ENCODE data around the gene SHANK3.

The SHANK3 gene

DNA sequence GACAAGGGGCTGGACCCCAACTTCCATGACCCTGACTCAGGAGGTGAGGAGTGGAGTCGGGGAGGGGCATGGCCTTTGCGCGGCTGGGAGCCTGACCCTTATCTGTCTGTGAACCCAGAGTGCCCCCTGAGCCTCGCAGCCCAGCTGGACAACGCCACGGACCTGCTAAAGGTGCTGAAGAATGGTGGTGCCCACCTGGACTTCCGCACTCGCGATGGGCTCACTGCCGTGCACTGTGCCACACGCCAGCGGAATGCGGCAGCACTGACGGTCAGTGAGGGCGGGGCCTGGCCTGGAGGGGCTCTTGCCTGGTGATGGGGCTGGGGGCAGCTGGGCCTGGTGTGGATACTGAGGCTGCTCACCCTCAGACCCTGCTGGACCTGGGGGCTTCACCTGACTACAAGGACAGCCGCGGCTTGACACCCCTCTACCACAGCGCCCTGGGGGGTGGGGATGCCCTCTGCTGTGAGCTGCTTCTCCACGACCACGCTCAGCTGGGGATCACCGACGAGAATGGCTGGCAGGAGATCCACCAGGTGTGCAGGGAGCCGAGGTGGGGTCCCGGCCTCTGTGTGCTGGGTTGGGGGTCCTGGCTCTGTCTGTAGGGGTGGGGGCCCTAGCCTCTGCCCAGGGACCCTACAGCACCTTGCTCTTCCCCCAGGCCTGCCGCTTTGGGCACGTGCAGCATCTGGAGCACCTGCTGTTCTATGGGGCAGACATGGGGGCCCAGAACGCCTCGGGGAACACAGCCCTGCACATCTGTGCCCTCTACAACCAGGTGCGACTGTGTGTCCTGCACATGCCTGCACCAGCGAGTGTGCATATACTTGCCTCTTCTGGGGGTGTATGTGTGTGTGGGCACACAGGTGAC is 6.3 kb downstream of the SHANK3 start:
- no peak for DNase-seq

DNA sequence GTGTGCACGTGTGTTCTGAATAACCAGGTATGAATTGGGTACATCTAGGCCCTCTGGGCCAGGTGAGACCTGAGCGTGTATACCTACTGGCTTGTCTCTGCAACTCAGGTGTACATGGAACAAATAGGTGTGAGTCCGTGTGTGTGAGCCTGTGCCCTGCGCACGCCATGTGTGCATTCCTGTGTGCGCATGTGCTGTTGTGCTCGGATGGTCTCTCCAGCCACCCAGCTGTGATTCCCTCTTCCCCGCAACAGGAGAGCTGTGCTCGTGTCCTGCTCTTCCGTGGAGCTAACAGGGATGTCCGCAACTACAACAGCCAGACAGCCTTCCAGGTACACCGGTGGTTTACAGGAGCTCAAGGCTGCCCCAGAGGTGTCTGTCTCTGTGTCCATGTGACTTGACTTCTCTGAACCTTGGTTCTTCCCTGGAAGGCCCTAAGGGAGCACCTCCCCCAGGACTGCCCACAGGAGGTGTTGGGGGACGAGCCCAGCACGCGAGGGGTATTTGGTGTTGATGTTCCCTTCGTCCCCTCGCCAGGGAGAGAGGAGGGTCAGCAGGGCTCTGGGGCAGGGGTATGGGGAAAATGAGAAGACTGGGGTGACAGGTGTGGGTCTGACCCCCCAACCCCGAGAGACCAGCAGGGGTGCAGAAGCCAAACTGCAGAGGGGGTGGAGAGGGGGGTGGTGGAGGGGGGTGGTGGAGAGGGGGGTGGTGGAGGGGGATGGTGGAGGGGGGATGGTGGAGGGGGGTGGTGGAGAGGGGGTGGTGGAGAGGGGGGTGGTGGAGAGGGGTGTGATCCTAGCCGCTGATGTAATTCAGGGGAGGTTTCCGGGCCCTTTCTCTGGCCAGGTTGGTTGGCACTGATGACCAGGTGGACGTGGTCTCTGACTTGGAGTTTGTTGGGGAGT is 10.7 kb downstream of the SHANK3 start:
- DNase-seq, result no peak

DNA sequence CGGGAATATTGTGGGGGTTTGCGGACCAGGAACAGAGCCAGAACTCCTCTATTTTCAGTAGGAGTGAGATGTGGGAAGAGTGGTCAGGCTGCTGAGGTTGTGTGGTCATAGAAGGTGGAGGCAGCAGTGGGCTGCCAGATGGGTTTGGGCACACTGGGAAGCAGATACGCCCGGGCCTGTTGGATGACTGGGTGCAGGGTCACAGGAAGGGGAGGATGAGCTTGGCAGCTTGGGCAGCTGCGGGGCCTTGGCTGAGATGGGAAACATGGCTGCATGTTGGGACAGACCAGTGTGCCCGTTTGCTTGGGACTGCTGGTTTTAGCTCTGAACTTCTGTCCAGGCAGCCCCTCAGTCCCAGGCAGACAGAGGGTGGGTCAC is 11.4 kb downstream of the SHANK3 start:
- DNase-seq, result no peak

DNA sequence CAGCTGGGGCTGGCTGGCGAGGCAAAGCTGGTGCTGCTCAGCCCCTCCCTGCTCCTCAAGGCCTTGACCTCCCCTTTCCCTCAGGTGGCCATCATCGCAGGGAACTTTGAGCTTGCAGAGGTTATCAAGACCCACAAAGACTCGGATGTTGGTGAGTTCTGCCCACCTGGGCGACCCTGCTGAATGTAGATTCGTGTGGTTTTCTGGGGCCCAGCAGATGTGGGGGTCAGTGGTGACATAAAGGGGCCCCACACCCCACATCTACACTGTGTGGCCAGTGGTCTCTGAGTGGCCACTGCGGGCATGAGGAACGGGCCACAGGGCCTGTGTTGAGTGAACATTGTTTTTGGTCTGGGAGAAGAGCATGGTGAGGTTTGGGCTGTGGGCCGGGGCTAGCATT is 11.9 kb downstream of the SHANK3 start:
- DNase-seq, result no peak

DNA sequence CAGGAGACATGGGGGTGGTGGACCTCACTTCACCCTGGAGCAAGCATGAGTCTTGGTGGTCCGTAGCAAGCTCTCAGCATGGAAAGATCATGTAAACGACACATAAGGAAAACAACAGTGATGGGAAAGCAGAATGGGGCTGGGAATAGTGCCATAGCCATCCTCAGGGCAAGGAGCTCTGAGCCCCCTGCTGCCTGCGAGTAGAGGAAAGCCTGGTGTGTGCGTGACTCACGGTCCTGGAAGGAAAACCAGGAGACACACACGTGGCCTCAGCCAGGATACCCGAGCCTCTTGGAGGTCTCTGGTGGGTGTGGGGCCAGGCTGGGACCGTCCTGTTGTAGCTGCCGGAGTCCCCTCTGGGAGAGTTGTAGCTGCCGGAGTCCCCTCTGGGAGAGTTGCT is 12.4 kb downstream of the SHANK3 start:
- DNase-seq, result no peak

DNA sequence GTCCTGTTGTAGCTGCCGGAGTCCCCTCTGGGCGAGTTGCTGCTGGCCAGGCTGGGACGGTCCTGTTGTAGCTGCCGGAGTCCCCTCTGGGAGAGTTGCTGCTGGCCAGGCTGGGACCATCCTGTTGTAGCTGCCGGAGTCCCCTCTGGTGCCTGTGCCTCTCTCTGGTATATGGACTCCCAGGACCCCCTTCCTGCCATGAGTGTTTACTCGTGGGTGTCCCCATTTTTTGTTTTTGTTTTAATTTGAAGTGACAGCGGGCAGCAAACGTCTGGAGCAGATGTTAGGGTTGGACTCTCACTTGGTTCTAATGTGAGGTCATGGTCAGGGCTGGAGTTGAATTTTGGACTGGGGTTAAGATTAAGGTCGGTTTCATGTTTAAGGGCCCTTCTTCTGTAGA is 14.2 kb downstream of the SHANK3 start:
- DNase-seq, result no peak

DNA sequence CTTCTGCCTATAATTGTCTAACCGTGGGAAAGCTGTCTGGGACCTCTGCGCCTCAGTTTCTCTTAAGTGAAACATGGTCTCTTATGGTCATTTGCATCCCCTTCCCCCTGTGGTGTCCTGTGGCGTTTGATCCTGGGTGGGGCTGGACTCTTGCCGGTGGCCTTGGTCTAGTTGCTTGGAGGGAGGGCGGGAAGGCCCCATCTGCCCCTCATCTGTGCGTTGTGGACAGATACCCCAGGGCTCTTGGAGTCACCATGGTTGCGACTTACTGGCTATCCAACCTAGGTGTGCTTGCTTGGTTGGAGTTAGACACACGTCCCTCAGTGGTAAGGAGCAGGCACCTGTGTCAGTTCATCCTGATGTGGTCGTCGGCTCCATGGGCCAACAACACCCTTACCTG is 15.2 kb downstream of the SHANK3 start:
- DNase-seq, result no peak

DNA sequence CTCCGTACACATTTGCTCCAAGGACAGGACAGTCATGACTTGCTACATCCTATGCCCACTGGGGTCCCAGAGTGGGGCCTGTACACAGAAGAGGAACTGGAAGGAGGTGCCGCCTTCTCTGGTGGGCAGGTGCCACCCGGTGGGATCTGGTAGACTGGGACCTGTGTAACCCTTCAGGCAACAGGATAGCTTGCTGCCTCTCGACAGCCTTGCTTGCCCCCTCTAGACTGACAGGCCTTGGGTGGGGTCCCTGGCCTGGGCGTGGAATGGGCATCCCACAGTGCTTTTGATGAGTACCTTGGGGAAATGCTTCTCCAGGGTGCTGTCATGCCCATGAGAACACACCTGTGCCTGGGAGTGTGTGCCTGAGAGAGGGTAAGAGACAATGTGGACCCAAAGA is 15.8 kb downstream of the SHANK3 start:
- DNase-seq, result no peak

DNA sequence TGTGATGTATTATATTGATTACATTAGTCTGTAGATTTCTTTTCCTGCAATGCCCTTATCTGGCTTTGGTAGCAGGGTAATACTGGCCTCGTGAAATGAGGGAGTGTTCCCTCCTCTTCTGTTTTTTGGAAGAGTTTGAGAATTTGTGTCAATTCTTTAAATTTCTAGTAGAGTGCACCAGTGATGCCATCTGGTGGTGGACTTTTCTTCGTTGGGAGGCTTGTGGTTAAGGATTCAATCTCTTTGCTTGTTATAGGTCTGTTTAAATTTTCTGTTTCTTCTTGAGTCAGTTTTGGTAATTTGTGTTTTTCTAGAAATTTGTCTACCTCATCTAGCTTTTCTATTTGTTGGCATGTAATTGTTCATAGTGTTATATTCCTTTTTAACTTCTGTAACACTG is 18.9 kb downstream of the SHANK3 start:
- no peak for DNase-seq

DNA sequence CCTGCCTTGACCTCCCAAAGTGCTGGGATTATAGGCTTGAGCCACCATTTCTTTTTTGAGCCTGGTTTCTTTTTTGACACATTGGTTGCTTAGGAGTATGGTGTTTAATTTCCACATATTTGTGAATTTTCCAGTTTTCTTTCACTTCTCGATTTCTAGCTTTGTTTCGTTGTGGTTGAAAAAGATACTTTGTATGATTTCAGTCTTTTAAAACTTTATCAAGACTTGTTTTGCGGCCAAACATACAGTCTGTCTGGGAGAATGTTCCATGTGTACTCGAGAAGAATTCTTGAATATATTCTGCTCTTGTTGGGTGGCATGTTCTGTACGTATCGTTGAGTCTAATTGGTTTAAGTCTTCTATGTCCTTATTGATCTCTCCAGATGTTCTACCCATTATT is 20.8 kb downstream of the SHANK3 start:
- DNase-seq, result no peak

DNA sequence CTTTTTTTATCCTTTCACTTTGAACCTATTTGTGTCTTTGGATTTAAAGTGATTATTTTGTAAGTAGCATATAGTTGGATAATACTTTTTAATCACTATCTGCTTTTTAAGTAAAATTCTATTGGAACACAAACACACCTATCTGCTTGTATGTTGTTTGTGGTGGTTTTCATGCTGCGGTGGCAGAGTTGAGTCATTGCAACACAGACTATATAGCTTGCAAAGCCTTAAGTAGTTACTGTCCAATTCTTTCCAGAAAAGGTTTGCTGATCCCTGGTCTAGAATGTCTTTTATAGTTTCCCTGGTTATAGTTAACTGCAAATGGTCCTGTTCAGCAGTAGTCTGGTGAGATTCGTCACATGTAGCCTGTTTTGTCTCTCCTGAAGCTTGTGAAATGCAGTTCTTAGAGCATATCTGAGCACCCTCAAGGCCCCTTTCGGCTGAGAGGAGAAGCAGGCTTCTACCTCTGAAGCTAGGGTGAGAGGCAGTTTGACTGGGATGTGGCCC is 21.5 kb downstream of the SHANK3 start:
- DNase-seq, result no peak

DNA sequence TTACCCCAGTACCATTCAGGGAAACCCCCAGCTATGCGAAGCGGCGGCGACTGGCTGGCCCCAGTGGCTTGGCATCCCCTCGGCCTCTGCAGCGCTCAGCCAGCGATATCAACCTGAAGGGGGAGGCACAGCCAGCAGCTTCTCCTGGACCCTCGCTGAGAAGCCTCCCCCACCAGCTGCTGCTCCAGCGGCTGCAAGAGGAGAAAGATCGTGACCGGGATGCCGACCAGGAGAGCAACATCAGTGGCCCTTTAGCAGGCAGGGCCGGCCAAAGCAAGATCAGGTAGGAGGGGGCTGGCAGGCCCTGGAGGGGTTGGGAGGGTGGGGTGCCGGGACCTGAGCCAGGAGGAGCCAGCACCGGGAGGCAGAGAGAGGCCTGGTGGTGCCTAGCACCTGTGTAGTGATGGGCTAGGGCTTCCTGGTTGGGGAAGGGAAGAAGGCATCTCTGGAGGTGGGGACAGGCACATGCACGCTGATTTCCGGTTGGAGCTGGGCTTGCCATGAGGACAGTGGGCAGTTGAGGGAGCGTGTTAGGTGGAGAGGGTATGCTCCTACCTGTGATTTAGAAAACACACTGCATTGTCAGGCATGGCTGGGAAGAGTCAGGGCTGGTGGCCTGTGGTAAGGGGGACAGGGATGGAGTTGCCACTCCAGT is 22.3 kb downstream of the SHANK3 start:
- DNase-seq, result no peak

DNA sequence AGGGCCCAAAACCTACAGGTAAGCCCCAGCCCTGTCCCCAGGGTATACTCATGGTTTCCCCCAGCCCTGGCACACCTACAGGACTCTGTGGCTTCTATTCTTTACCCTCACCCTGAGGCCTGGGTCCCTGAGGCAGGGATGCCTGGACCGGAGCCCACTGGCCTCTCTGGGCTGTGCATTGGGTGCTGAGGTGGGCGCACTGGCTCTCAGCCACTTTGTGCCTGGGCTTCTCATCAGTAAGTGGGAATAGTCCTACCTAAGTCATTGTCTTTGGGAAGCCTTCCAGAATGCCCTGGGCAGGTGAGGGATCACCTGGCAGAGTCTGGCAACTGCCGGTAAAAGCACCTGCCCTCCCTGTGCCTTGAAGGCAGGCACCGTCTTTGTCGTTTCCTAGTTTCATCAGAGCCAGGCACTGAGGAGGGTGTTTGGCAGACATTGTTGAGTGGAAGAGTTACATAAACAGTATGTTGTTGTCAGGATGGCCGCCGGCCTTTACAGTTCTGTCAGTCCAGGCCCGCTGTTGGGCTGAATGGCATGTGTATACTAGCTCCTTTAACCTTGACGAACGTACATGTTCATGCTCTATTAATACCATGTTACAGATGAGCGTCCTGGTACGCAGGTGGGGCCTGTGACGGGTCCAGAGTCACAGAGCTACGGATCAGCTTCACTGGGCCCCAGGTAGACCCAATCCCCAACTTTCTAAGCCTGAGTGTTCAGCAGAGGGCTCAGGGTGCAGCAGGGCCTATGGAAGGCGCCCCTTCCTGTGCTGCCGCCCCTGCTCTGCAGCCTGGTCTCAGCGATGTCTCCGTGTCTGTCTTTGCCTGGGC is 23.0 kb downstream of the SHANK3 start:
- DNase-seq, result no peak

DNA sequence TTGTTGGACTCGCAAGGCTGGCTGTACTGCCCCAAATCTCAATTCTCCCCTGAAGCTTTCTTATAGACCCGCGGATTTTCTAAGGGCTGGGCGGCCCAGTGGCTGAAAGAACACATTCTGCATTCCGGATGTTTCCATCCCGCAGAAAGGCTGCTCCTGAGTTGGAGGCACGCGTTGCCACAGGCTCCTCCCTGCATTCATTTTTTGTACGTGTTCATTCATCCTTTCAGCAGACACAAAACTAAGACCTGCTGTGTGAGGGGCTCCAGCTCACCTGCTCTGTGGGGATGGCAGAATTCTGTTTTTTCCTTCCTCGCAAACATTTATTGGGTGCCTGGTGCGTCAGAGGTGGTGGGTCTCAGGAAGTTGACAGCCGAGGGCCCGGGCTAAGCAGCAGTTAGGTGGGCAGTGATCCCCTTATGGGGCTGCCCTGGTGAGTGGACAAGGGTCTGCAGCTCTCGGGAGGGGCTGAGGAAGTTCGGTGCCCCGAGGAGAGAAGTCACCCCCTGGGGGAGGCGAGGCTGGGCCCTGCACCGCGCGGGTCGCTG is 23.7 kb downstream of the SHANK3 start:
- DNase-seq, result no peak

DNA sequence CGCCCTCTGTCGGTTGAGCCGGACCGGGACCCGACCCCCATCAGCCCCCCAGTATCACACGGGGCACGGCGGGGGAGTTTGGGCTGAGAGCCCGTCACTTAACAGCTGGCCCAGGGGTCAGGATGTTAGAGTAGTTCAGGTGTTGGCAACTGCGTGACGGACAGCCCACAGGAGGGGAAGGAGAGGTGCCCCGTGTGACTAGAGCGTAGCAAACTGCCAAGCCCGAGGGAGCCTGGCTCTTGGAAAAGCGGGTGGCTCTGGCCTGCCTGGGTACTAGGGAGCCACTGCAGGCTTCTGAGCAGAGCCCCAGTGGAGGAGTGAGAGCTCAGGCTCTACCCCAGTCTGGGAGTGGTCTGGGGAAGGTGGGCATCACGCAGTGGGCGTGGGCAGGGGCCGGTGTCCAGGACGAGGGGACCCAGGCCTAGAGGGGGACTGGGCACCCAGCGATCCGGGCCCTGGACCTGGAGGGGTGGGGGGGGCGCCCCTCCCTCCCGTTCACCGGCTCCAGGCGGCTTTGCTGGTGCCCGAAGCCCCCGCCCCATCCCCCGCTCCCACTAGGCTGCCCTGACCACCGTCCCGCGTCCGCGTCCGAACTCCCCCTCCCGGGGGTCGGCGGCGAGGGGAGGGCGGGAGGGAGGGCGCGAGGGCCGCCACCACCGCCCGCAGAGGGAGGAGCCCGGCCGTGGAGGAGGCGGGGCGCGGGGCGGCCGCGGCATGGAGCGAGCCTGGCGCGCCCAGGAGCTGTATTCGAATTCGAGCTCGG is 24.4 kb downstream of the SHANK3 start:
- DNase-seq, result no peak

DNA sequence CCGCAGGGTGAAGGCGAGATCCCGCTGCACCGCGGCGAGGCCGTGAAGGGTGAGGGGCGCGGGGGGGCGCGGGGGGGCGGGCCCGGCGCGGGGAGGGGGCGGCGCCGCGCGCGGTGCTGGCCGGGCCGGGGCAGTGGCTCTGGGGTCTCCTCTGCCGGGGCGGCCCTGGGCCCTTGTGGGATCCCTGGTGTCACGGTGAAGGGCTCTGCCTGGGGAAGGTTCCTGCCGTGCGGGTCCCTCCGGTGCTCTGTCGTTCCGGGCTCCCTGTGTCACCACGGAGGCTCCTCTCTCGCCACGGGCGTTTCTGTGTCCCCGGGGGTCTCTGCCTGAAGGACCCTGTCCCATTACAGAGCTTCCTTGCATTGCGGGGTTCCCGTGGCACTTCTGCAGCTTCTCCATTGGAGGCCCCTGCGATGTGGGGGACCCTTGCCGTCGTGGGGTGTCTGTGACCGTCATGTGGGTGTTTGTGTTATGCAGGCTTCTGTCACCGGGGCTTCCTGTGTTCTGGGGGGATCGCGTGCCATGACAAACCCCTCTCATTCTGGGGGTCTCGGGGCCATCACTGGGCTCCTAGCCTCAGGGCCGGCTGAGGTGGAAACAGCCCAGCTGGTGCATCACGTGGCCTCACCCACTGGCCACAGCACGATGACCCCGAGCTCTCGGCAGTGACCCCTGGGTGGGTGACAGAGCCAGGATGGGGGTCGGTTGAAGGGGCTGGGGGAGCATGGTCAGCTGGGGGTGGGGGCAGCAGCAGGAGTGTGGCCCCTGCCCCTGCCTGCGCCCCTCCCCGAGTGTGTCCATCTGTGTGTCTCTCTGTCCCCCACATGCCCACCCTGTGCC is 25.3 kb downstream of the SHANK3 start:
- DNase-seq, result no peak

DNA sequence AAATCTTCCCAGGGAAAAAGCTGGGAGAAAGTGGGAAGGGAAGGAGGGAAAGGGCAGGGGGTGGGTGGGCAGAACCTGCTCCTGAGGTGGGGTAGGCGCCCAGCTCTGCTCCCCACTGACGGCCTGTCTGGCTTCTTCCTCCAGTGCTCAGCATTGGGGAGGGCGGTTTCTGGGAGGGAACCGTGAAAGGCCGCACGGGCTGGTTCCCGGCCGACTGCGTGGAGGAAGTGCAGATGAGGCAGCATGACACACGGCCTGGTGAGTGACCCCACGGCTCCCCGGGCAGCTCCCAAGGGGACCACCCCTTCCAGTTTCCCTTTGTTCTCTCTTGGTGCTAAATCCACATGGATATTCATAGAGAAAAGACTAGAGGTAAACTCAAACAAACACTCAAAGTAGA is 25.9 kb downstream of the SHANK3 start:
- DNase-seq, result no peak

DNA sequence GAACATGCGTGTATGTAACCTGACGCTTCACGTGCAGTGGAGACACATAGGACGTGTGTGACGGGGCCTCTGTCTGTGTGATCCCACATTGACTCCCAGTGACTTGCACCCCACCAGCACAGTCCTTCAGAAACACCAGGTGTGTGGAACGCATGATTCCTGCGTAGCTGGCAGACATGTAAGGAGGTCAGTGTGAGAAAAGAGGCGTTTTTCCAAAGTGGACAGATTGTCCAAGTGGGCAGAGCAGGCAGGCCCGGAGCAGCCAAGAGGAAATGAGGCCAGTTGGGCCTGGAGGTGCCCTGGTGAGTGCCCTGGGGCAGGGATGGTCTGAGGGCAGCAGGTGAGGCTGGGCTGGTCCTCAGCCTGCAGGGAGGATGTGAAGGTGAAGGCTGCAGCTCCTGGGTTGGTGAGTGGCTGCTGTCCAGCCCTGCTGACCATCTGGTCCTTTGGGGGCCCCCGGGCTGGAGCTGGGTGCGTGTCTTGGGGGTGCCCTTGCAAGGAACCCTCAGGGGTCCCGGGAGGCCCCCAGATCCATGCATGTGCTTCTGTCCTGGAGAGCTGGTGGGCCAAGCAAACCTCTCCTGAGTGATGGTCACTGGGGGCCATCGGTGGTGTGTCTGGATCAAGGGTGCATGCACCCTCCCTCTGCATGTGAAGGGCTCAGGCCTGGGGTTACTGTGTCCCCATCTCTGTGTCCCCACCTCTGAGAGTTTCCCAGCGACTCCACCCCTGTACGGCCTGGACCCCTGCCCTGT is 26.6 kb downstream of the SHANK3 start:
- DNase-seq, result no peak

DNA sequence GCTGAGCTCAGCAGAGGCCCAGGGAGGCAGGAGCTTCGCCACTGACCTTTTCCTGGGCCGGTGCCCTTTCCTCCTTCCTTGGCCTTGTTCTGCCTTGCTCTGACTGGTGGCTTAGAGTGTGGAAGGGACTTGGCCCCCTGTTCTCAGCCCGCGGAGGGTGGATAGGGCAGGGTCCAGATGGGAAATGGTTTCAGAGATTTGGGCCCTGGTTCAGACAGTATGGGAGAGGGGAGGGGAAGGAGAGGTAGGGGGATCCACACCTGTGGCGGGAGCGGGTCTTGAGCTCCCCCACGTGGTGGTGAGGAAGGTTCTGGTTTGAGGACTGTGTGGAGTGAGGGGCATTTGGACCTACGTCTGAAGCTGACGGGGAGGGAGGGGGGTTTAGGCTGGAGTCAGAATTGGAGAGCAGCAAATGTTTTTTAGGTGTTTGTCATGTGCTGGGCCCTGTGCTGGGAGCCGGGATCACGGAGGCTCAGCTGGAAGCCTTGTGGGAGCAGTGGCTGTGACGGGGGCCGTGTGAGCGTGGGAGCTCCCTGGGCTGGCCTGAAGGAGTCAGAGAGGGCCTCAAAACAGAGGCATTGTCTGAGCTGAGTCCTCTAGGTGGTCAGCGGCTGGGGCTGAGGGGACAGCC is 27.2 kb downstream of the SHANK3 start:
- DNase-seq, result no peak
